Measurements from ENCODE around the gene PNPLA2.

The PNPLA2 gene

GRCh38 chr11:858053-858761 lies 39.5 kb downstream of the PNPLA2 start:
- Mint-ChIP-seq H3K4me1 (ENCODE audit: low read depth) (peaks cover 3% of the 10 kb centered on the region), H3K9me3 (no peaks in the 10 kb centered on the region), H3K4me3 (no peak overlapping the region), H3K36me3 (ENCODE audit: low read depth) (no peaks in the 10 kb centered on the region), H3K27me3 (no peaks in the 10 kb centered on the region), H3K27ac (no peak overlapping the region)

GRCh38 chr11:858762-859339 lies 40.1 kb downstream of the PNPLA2 start:
- no peak overlapping the region for H3K4me3 Mint-ChIP-seq
- H3K4me1 Mint-ChIP-seq (ENCODE audit: low read depth), result peaks cover 3% of the 10 kb centered on the region
- H3K27me3 Mint-ChIP-seq, result no peaks in the 10 kb centered on the region
- no peak overlapping the region for H3K27ac Mint-ChIP-seq
- no peaks in the 10 kb centered on the region for H3K36me3 Mint-ChIP-seq (ENCODE audit: low read depth)
- H3K9me3 Mint-ChIP-seq, result no peaks in the 10 kb centered on the region

- Mint-ChIP-seq H3K4me1 (ENCODE audit: low read depth) (peaks cover 3% of the 10 kb centered on the region), H3K4me3 (no peak overlapping the region), H3K27me3 (no peaks in the 10 kb centered on the region), H3K36me3 (ENCODE audit: low read depth) (no peaks in the 10 kb centered on the region), H3K9me3 (no peaks in the 10 kb centered on the region), H3K27ac (no peak overlapping the region)
These were observed 40.8 kb downstream of the PNPLA2 start for GRCh38 chr11:859394-860131.

- H3K4me3 Mint-ChIP-seq, result no peak overlapping the region
- H3K9me3 Mint-ChIP-seq, result no peaks in the 10 kb centered on the region
- H3K27ac Mint-ChIP-seq, result no peak overlapping the region
- H3K36me3 Mint-ChIP-seq (ENCODE audit: low read depth), result no peaks in the 10 kb centered on the region
- H3K27me3 Mint-ChIP-seq, result no peaks in the 10 kb centered on the region
- peaks cover 3% of the 10 kb centered on the region for H3K4me1 Mint-ChIP-seq (ENCODE audit: low read depth)
These were observed 41.8 kb downstream of the PNPLA2 start for GRCh38 chr11:860234-861104.

GRCh38 chr11:861105-861479 lies 42.4 kb downstream of the PNPLA2 start:
- Mint-ChIP-seq H3K9me3 (no peaks in the 10 kb centered on the region), H3K27ac (no peak overlapping the region), H3K27me3 (no peaks in the 10 kb centered on the region), H3K4me1 (ENCODE audit: low read depth) (peaks cover 3% of the 10 kb centered on the region), H3K36me3 (ENCODE audit: low read depth) (no peaks in the 10 kb centered on the region), H3K4me3 (no peak overlapping the region)

- Mint-ChIP-seq H3K27me3 (no peaks in the 10 kb centered on the region), H3K4me3 (no peak overlapping the region), H3K36me3 (ENCODE audit: low read depth) (no peaks in the 10 kb centered on the region), H3K27ac (no peak overlapping the region), H3K4me1 (ENCODE audit: low read depth) (no peaks in the 10 kb centered on the region), H3K9me3 (no peaks in the 10 kb centered on the region)
These were observed 43.5 kb downstream of the PNPLA2 start for GRCh38 chr11:862081-862661.

GRCh38 chr11:862696-863022 lies 43.9 kb downstream of the PNPLA2 start:
- H3K27me3 Mint-ChIP-seq, result no peaks in the 10 kb centered on the region
- no peaks in the 10 kb centered on the region for H3K4me1 Mint-ChIP-seq (ENCODE audit: low read depth)
- H3K36me3 Mint-ChIP-seq (ENCODE audit: low read depth), result no peaks in the 10 kb centered on the region
- no peak overlapping the region for H3K4me3 Mint-ChIP-seq
- no peak overlapping the region for H3K27ac Mint-ChIP-seq
- H3K9me3 Mint-ChIP-seq, result no peaks in the 10 kb centered on the region

- H3K27me3 Mint-ChIP-seq, result no peaks in the 10 kb centered on the region
- H3K27ac Mint-ChIP-seq, result no peak overlapping the region
- H3K4me1 Mint-ChIP-seq (ENCODE audit: low read depth), result no peaks in the 10 kb centered on the region
- H3K9me3 Mint-ChIP-seq, result no peaks in the 10 kb centered on the region
- no peaks in the 10 kb centered on the region for H3K36me3 Mint-ChIP-seq (ENCODE audit: low read depth)
- no peak overlapping the region for H3K4me3 Mint-ChIP-seq
These were observed 44.6 kb downstream of the PNPLA2 start for GRCh38 chr11:863023-863909.

- Mint-ChIP-seq H3K36me3 (ENCODE audit: low read depth) (no peaks in the 10 kb centered on the region), H3K9me3 (no peaks in the 10 kb centered on the region), H3K4me3 (no peak overlapping the region), H3K4me1 (ENCODE audit: low read depth) (no peaks in the 10 kb centered on the region), H3K27me3 (no peaks in the 10 kb centered on the region), H3K27ac (no peak overlapping the region)
These were observed 45.5 kb downstream of the PNPLA2 start for GRCh38 chr11:863910-864827.

- no peaks in the 10 kb centered on the region for H3K9me3 Mint-ChIP-seq
- no peaks in the 10 kb centered on the region for H3K36me3 Mint-ChIP-seq (ENCODE audit: low read depth)
- no peak overlapping the region for H3K27ac Mint-ChIP-seq
- H3K4me3 Mint-ChIP-seq, result no peak overlapping the region
- no peaks in the 10 kb centered on the region for H3K27me3 Mint-ChIP-seq
- no peaks in the 10 kb centered on the region for H3K4me1 Mint-ChIP-seq (ENCODE audit: low read depth)
These were observed 46.2 kb downstream of the PNPLA2 start for GRCh38 chr11:864898-865297.

GRCh38 chr11:865462-866430 lies 47.0 kb downstream of the PNPLA2 start:
- no peaks in the 10 kb centered on the region for H3K36me3 Mint-ChIP-seq (ENCODE audit: low read depth)
- no peaks in the 10 kb centered on the region for H3K27me3 Mint-ChIP-seq
- no peak overlapping the region for H3K27ac Mint-ChIP-seq
- H3K4me1 Mint-ChIP-seq (ENCODE audit: low read depth), result no peaks in the 10 kb centered on the region
- H3K9me3 Mint-ChIP-seq, result no peaks in the 10 kb centered on the region
- H3K4me3 Mint-ChIP-seq, result no peak overlapping the region

- no peak overlapping the region for H3K27ac Mint-ChIP-seq
- no peaks in the 10 kb centered on the region for H3K27me3 Mint-ChIP-seq
- no peaks in the 10 kb centered on the region for H3K4me1 Mint-ChIP-seq (ENCODE audit: low read depth)
- H3K36me3 Mint-ChIP-seq (ENCODE audit: low read depth), result no peaks in the 10 kb centered on the region
- H3K4me3 Mint-ChIP-seq, result no peak overlapping the region
- no peaks in the 10 kb centered on the region for H3K9me3 Mint-ChIP-seq
These were observed 47.8 kb downstream of the PNPLA2 start for GRCh38 chr11:866481-866880.
